Neural progenitor cell (in vitro differentiated cells): ENCODE measurements around the gene CBLC. TPM values are rescaled to one million over a fixed set of nuclear protein-coding genes. Genes with fewer than 3 reads are reported as not detected.

Experiments used
- DNase-seq: peaks from one replicate; pipeline ENCODE4 v3.0.0-alpha.2; 2016; ENCODE audit warnings: low spot score
- H2AFZ ChIP-seq: fragments of 200-600 bp; sonication (generic); replicated peaks from 2 replicates; pipeline ENCODE4 v1.6.1; 2016; ENCODE audit warnings: antibody characterized with exemption
- H3F3A ChIP-seq: fragments of 200-600 bp; sonication (generic); 2 replicates; pipeline ENCODE4 v1.6.1; 2016; ENCODE audit warnings: antibody characterized with exemption, low read depth
- H3K27ac ChIP-seq: fragments of 200-600 bp; sonication (generic); 2 replicates; pipeline ENCODE4 v1.5.1; 2016; ENCODE audit warnings: mild to moderate bottlenecking
- H3K27me3 ChIP-seq: fragments of 200-600 bp; sonication (generic); 2 replicates; pipeline ENCODE4 v1.6.1; 2016; ENCODE audit warnings: mild to moderate bottlenecking, moderate library complexity
- H3K36me3 ChIP-seq: fragments of 200-600 bp; sonication (generic); 2 replicates; pipeline ENCODE4 v1.5.1; 2016
- H3K4me1 ChIP-seq: fragments of 200-600 bp; sonication (generic); 2 replicates; pipeline ENCODE4 v1.6.1; 2016; ENCODE audit warnings: mixed run types
- H3K4me2 ChIP-seq: fragments of 200-600 bp; sonication (generic); 2 replicates; pipeline ENCODE4 v1.6.1; 2016
- H3K4me3 ChIP-seq: fragments of 200-600 bp; sonication (generic); 2 replicates; pipeline ENCODE4 v1.5.1; 2016
- H3K79me2 ChIP-seq: fragments of 200-600 bp; sonication (generic); 2 replicates; pipeline ENCODE4 v1.6.1; 2016; ENCODE audit warnings: low read depth
- H3K9ac ChIP-seq: fragments of 200-600 bp; sonication (generic); 2 replicates; pipeline ENCODE4 v1.6.1; 2016
- H3K9me3 ChIP-seq: fragments of 200-600 bp; sonication (generic); 2 replicates; pipeline ENCODE4 v1.5.1; 2016; ENCODE audit warnings: low read depth
- H4K20me1 ChIP-seq: fragments of 200-600 bp; sonication (generic); 2 replicates; pipeline ENCODE4 v1.6.1; 2016; ENCODE audit warnings: low read depth
- H3K27ac Mint-ChIP-seq: 3 replicates; pipeline ENCODE4 v1.8.0; 2021; ENCODE audit warnings: mixed read lengths
- H3K27me3 Mint-ChIP-seq: 2 replicates; pipeline ENCODE4 v1.8.0; 2022; ENCODE audit warnings: low read depth, mild to moderate bottlenecking, inconsistent platforms, moderate library complexity, mixed read lengths; ENCODE audit not compliant: insufficient read depth
- H3K36me3 Mint-ChIP-seq: 3 replicates; pipeline ENCODE4 v1.8.0; 2021; ENCODE audit warnings: mixed read lengths
- H3K4me1 Mint-ChIP-seq: 3 replicates; pipeline ENCODE4 v1.8.0; 2021; ENCODE audit warnings: mixed read lengths
- H3K4me3 Mint-ChIP-seq: 3 replicates; pipeline ENCODE4 v1.8.0; 2021; ENCODE audit warnings: mild to moderate bottlenecking, moderate library complexity, mixed read lengths
- H3K9me3 Mint-ChIP-seq: 3 replicates; pipeline ENCODE4 v1.8.0; 2020; ENCODE audit warnings: mixed read lengths
- CTCF ChIP-seq: fragments of 200-600 bp; sonication (generic); IDR thresholded peaks from 2 replicates; pipeline ENCODE4 v1.5.1; 2017; ENCODE audit warnings: antibody characterized with exemption, mild to moderate bottlenecking
- EZH2 ChIP-seq: fragments of 200-600 bp; sonication (generic); IDR thresholded peaks from 2 replicates; pipeline ENCODE4 v1.6.1; 2017; ENCODE audit warnings: antibody characterized with exemption, mild to moderate bottlenecking, moderate library complexity
- EZH2phosphoT487 ChIP-seq: fragments of 200-600 bp; sonication (generic); IDR thresholded peaks from 2 replicates; pipeline ENCODE4 v1.6.1; 2017; ENCODE audit warnings: antibody characterized with exemption
- total RNA-seq: library from RNA; depleted of rRNA; stranded (reverse); fragments of >200 nt; gene quantifications from 2 replicates; pipeline ENCODE4 v1.2.3, GENCODE V29; 2015; ENCODE audit warnings: low replicate concordance

CBLC gene
- total RNA-seq, 1 donor from 2014 or later = 1.5 TPM

- H3K27ac ChIP-seq = no peak overlapping the region
- no peak overlapping the region for H3K27ac Mint-ChIP-seq
- H3K9ac ChIP-seq = no peak overlapping the region
Measured at GRCh38 chr19:44753932-44754749, 23.5 kb upstream of the CBLC start.

GRCh38 chr19:44754750-44755080 lies 23.0 kb upstream of the CBLC start:
- no peaks in the 10 kb centered on the region for H3K9me3 Mint-ChIP-seq
- no peak for TF ChIP-seq EZH2phosphoT487
- no peak for TF ChIP-seq CTCF
- TF ChIP-seq EZH2 = peak; percentile 14
- H3K9ac ChIP-seq = no peak overlapping the region

More at GRCh38 chr19:44753932-44754749, 23.5 kb upstream of the CBLC start:
- Mint-ChIP-seq H3K36me3 (no peaks in the 10 kb centered on the region), H3K4me1 (peaks cover 28% of the 10 kb centered on the region), H3K4me3 (peak overlapping the region; percentile 78), H3K27me3 (peaks cover 63% of the 10 kb centered on the region), H3K9me3 (no peaks in the 10 kb centered on the region)
- H3K4me2 ChIP-seq = peak overlapping the region; percentile 73
- H3K36me3 ChIP-seq = no peaks in the 10 kb centered on the region
- no peaks in the 10 kb centered on the region for H3K79me2 ChIP-seq
- peaks cover 21% of the 10 kb centered on the region for H3K4me1 ChIP-seq
- DNase-seq = peak; percentile 68
- peaks cover 37% of the 10 kb centered on the region for H4K20me1 ChIP-seq
- peaks cover 100% of the 10 kb centered on the region for H3K27me3 ChIP-seq
- H3K4me3 ChIP-seq = peak overlapping the region; percentile 40
- H3F3A ChIP-seq = peaks cover 20% of the 10 kb centered on the region
- H2AFZ ChIP-seq = no peak overlapping the region
- H3K9me3 ChIP-seq = no peaks in the 10 kb centered on the region
- TF ChIP-seq EZH2 (peak; percentile 67), EZH2phosphoT487 (no peak)

GRCh38 chr19:44755219-44755618 lies 22.5 kb upstream of the CBLC start:
- H3F3A ChIP-seq = peaks cover 20% of the 10 kb centered on the region
- Mint-ChIP-seq H3K27me3 (peaks cover 56% of the 10 kb centered on the region), H3K9me3 (no peaks in the 10 kb centered on the region), H3K27ac (no peak overlapping the region), H3K36me3 (no peaks in the 10 kb centered on the region), H3K4me3 (peak overlapping the region; percentile 73), H3K4me1 (peaks cover 32% of the 10 kb centered on the region)
- no peak overlapping the region for H3K4me3 ChIP-seq
- DNase-seq = no peak
- H3K4me1 ChIP-seq = peaks cover 21% of the 10 kb centered on the region
- H3K9me3 ChIP-seq = no peaks in the 10 kb centered on the region
- no peak overlapping the region for H3K27ac ChIP-seq
- no peak overlapping the region for H3K9ac ChIP-seq
- H3K79me2 ChIP-seq = no peaks in the 10 kb centered on the region
- no peaks in the 10 kb centered on the region for H3K36me3 ChIP-seq
- peaks cover 33% of the 10 kb centered on the region for H4K20me1 ChIP-seq
- TF ChIP-seq CTCF (no peak), EZH2 (no peak), EZH2phosphoT487 (no peak)
- no peak overlapping the region for H3K4me2 ChIP-seq
- H3K27me3 ChIP-seq = peaks cover 98% of the 10 kb centered on the region
- no peak overlapping the region for H2AFZ ChIP-seq

More at GRCh38 chr19:44754750-44755080, 23.0 kb upstream of the CBLC start:
- H3F3A ChIP-seq = peaks cover 20% of the 10 kb centered on the region
- no peak overlapping the region for H2AFZ ChIP-seq
- H3K4me1 ChIP-seq = peaks cover 21% of the 10 kb centered on the region
- H3K4me2 ChIP-seq = peak overlapping the region; percentile 73
- Mint-ChIP-seq H3K27ac (no peak overlapping the region), H3K27me3 (peaks cover 57% of the 10 kb centered on the region), H3K36me3 (no peaks in the 10 kb centered on the region), H3K4me1 (peaks cover 29% of the 10 kb centered on the region), H3K4me3 (peak overlapping the region; percentile 73)
- H3K79me2 ChIP-seq = no peaks in the 10 kb centered on the region
- H4K20me1 ChIP-seq = peaks cover 33% of the 10 kb centered on the region
- DNase-seq = no peak
- no peak overlapping the region for H3K27ac ChIP-seq
- no peaks in the 10 kb centered on the region for H3K9me3 ChIP-seq
- H3K27me3 ChIP-seq = peaks cover 100% of the 10 kb centered on the region
- no peaks in the 10 kb centered on the region for H3K36me3 ChIP-seq
- H3K4me3 ChIP-seq = peak overlapping the region; percentile 40

GRCh38 chr19:44756089-44756562 lies 21.6 kb upstream of the CBLC start:
- H3K9ac ChIP-seq = no peak overlapping the region
- H3K27me3 Mint-ChIP-seq = peaks cover 48% of the 10 kb centered on the region
- TF ChIP-seq EZH2 (no peak), CTCF (no peak), EZH2phosphoT487 (no peak)
- H3K27ac Mint-ChIP-seq = no peak overlapping the region
- H2AFZ ChIP-seq = no peak overlapping the region
- peaks cover 20% of the 10 kb centered on the region for H3F3A ChIP-seq
- H3K4me1 ChIP-seq = peaks cover 21% of the 10 kb centered on the region
- H3K4me3 Mint-ChIP-seq = no peak overlapping the region
- no peaks in the 10 kb centered on the region for H3K9me3 Mint-ChIP-seq
- no peaks in the 10 kb centered on the region for H3K9me3 ChIP-seq
- H3K4me1 Mint-ChIP-seq = peaks cover 32% of the 10 kb centered on the region
- no peak overlapping the region for H3K4me2 ChIP-seq
- no peaks in the 10 kb centered on the region for H3K36me3 ChIP-seq
- no peaks in the 10 kb centered on the region for H3K79me2 ChIP-seq
- no peak overlapping the region for H3K4me3 ChIP-seq
- no peak overlapping the region for H3K27ac ChIP-seq
- no peak for DNase-seq
- H3K27me3 ChIP-seq = peaks cover 89% of the 10 kb centered on the region
- H3K36me3 Mint-ChIP-seq = no peaks in the 10 kb centered on the region
- peaks cover 33% of the 10 kb centered on the region for H4K20me1 ChIP-seq
